ENCODE measurements around the gene NEK6.

The NEK6 gene

DNA sequence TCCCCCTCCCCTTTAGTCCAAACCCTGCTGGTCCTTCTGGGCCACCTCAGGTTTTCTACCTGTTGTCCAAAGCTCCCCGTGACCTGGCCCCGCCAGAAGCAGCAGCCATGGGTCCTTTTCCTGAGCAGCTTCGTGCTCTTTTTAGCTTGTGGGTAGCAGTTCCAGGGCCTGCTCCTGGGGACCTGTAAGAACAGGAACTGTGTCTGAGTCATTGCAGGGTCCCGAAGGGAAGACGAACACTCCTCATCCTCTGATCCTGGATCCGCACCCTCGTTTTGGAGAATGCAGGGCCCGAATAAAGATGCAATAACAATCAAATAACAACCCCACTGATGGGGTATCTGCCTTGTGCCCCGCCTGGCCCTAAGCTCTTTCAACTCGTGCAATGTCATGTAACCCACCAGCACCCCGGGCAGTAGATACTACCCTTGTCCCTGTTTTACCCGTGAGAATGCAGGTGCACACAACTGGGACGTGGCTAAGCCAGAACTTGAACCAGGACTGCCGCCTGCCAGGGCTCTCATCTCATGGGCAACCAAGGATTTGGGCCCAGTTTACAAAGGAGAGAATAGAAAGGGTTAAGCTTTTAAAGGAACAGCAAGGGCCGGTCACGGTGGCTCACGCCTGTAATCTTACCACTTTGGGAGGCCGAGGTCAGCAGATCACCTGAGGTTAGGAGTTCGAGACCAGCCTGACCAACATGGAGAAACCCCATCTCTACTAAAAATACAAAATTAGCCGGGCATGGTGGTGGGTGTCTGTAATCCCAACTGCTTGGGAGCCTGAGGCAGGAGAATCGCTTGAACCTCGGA, 33.2 kb downstream of the NEK6 start:
- no peaks in the 10 kb centered on the region for H3K27me3 ChIP-seq (ENCODE audit: control insufficient read depth, insufficient read depth, low read length)
- no peaks in the 10 kb centered on the region for H3K36me3 ChIP-seq (ENCODE audit: control insufficient read depth, insufficient read depth, low read length)
- H3K4me3 ChIP-seq (ENCODE audit: low read depth, low read length): no peak overlapping the region
- H3K9me3 ChIP-seq (ENCODE audit: control insufficient read depth, insufficient read depth, low read depth, low read length): no peaks in the 10 kb centered on the region
- no peak overlapping the region for H3K27ac ChIP-seq (ENCODE audit: low read depth, low read length)
- H3K4me1 ChIP-seq (ENCODE audit: control insufficient read depth, insufficient read depth, low read length): peaks cover 42% of the 10 kb centered on the region
- H3K9ac ChIP-seq (ENCODE audit: low read length): no peak overlapping the region

DNA sequence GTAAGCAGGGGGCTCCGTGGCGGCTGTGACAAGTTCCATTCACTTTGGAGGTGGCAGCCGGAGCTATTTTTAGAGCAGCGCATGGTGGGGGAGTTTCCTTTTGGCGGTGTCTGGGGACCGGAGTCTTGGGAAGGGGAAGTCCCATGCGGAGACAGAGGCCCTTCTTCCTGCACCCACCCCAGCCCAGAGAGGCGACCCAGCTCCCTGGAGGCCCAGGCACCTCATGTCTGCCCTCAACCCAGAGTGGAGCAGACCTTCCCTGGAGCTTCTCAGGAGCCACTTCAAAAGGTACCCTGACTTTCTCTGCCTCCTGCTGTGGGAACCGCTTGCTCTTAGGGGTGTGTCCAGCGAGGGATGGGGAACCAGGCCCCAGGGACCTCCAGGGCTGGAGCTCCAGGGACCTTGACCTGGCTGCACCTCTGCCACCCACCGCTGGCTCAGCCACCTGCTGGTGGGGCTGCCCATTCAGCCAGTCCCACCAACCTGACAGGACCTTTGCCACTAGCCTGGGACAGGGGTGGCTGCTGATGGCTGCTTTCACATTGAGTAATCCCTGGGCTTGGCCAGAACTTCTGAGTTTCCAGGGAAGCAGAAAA, 34.1 kb downstream of the NEK6 start:
- no peaks in the 10 kb centered on the region for H3K36me3 ChIP-seq (ENCODE audit: control insufficient read depth, insufficient read depth, low read length)
- no peak overlapping the region for H3K27ac ChIP-seq (ENCODE audit: low read depth, low read length)
- H3K4me3 ChIP-seq (ENCODE audit: low read depth, low read length): no peak overlapping the region
- H3K27me3 ChIP-seq (ENCODE audit: control insufficient read depth, insufficient read depth, low read length): no peaks in the 10 kb centered on the region
- H3K4me1 ChIP-seq (ENCODE audit: control insufficient read depth, insufficient read depth, low read length): peaks cover 50% of the 10 kb centered on the region
- H3K9ac ChIP-seq (ENCODE audit: low read length): no peak overlapping the region
- H3K9me3 ChIP-seq (ENCODE audit: control insufficient read depth, insufficient read depth, low read depth, low read length): no peaks in the 10 kb centered on the region

DNA sequence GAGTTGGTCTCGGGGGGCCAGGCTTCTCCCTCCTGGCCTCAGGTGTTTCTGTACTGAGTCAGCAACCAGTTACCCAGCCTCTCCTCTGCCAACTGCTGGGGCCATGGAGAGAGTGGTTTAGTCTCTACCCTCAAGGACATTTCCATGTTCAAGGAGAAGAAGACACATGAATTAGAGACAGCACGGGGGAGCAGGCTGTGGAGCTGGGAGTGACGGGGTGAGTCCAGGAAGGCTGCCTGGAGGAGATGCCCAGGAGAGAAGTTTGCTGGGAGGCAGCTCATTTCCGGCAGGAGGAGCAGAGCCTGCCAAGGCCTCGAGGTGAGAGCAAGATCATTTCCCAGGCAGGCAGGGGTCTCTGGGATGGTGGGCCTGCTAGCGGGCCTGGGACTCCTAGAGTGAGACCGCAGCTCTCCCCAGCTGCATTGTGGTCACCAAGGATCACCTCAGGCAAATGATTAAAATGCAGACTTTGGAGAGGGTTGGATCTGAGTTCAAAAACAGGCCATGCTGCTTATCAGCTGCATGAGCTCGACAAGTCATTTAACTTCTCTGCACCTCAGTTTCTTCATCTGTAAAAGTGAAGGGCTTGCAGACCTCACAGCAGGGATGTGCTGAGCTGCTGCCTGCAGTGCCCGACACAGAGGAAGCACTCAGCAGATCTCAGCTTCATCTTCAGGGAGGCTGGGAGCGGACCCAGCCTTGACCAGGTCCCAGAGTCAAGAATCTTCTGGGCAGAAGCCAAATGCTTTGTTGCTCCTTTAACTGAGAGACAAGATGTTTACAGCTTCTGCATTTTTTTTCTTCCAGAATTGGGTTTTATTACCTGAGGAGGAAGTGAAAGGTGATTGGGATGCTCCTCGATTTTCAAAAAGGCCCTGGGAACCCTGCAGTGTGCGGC, 35.2 kb downstream of the NEK6 start:
- Histone ChIP-seq H3K4me1 (ENCODE audit: control insufficient read depth, insufficient read depth, low read length) (peaks cover 61% of the 10 kb centered on the region), H3K4me3 (ENCODE audit: low read depth, low read length) (no peak overlapping the region), H3K9ac (ENCODE audit: low read length) (no peak overlapping the region), H3K27me3 (ENCODE audit: control insufficient read depth, insufficient read depth, low read length) (no peaks in the 10 kb centered on the region), H3K36me3 (ENCODE audit: control insufficient read depth, insufficient read depth, low read length) (no peaks in the 10 kb centered on the region), H3K27ac (ENCODE audit: low read depth, low read length) (no peak overlapping the region), H3K9me3 (ENCODE audit: control insufficient read depth, insufficient read depth, low read depth, low read length) (no peaks in the 10 kb centered on the region)

DNA sequence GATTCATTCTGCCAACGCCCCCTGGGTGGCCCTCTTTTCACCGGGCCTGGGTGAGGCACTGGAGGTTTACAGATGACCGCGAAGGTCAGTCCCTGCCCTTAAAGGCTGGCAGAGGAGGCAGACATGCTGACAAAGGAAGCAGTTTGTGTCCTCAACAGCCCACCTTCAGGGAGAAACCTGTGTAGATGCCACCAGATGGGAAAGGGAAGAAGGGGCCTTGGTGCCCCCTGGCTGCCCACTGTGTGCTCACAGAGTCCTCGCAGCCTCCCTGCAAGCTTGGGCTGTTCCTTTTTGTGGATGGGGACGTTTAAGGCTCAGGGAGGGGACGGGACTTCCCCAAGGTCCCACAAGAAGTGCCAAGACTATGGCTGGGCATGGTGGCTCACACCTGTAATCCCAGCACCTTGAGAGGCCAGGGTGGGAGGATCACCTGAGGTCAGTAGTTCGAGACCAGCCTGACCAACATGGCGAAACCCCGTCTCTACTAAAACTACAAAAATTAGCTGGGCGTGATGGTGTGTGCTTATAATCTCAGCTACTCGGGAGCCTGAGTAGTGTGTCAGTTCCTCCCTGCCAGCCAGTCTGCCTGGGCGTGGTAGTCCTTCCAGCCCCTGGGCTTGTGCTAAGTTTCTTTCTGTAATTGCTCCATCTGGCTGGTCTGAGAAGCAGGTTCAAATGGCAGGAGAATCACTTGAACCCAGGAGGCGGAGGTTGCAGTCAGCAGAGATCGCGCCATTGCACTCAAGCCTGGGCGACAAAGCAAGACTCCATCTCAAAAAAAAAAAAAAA, 36.2 kb downstream of the NEK6 start:
- Histone ChIP-seq H3K9me3 (ENCODE audit: control insufficient read depth, insufficient read depth, low read depth, low read length) (no peaks in the 10 kb centered on the region), H3K9ac (ENCODE audit: low read length) (no peak overlapping the region), H3K27me3 (ENCODE audit: control insufficient read depth, insufficient read depth, low read length) (no peaks in the 10 kb centered on the region), H3K4me3 (ENCODE audit: low read depth, low read length) (no peak overlapping the region), H3K4me1 (ENCODE audit: control insufficient read depth, insufficient read depth, low read length) (peaks cover 64% of the 10 kb centered on the region), H3K36me3 (ENCODE audit: control insufficient read depth, insufficient read depth, low read length) (no peaks in the 10 kb centered on the region), H3K27ac (ENCODE audit: low read depth, low read length) (no peak overlapping the region)

DNA sequence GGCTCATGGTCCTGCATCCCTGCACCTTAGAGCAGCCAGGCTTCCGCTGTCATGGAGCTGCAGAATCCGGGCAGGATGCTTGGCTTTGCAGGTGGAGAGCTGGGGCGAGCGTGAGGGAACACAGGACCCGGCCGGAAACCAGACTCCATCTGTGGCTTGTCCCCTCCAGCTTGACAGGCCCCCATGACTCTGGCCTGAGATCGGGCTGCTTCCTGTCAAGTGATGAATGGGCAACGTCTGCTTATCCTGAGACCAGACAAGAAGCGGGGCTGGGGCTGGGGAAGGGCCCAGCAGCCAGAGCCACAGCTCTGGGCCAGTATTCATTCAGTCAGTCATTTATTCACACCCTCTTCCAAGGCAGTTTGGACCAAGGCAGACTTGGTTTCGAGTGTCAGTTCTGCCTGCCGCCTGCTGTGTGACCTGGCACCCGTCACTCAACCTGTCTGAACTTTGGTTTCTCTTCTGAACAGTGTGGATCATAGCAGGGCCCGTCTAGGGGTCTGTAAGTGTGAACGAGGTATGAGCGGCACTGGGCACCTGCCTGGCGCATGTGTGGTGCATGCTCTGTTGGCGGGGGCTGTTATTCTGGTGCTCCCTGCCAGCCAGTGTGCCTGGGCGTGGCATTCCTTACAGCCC, 37.5 kb downstream of the NEK6 start:
- Histone ChIP-seq H3K9me3 (ENCODE audit: control insufficient read depth, insufficient read depth, low read depth, low read length) (no peaks in the 10 kb centered on the region), H3K4me1 (ENCODE audit: control insufficient read depth, insufficient read depth, low read length) (peaks cover 76% of the 10 kb centered on the region), H3K36me3 (ENCODE audit: control insufficient read depth, insufficient read depth, low read length) (no peaks in the 10 kb centered on the region), H3K9ac (ENCODE audit: low read length) (no peak overlapping the region), H3K4me3 (ENCODE audit: low read depth, low read length) (no peak overlapping the region), H3K27me3 (ENCODE audit: control insufficient read depth, insufficient read depth, low read length) (no peaks in the 10 kb centered on the region), H3K27ac (ENCODE audit: low read depth, low read length) (no peak overlapping the region)

DNA sequence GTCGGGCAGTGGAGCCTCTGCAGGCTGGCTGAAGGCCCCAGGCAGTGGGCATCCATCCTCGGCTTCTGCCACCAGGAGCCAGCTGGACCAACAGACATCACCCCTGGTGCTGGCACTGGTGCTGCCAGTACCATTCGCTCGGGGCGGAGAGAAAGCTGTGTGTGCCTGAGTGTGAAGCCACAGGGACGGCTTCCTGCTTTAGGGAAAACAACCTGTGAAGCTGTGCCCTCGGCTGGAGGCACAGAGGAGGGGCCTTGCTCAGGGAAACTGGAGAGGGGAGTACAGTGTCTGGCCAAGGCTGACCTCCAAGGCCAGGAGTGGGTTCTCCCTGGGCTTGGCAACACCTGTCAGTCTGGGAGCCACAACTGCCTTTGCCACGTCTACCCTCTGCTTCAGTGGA, 38.3 kb downstream of the NEK6 start:
- H3K4me1 ChIP-seq (ENCODE audit: control insufficient read depth, insufficient read depth, low read length): peaks cover 72% of the 10 kb centered on the region
- H3K27me3 ChIP-seq (ENCODE audit: control insufficient read depth, insufficient read depth, low read length): no peaks in the 10 kb centered on the region
- H3K9ac ChIP-seq (ENCODE audit: low read length): peak overlapping the region; percentile 21
- no peak overlapping the region for H3K4me3 ChIP-seq (ENCODE audit: low read depth, low read length)
- no peaks in the 10 kb centered on the region for H3K36me3 ChIP-seq (ENCODE audit: control insufficient read depth, insufficient read depth, low read length)
- no peak overlapping the region for H3K27ac ChIP-seq (ENCODE audit: low read depth, low read length)
- no peaks in the 10 kb centered on the region for H3K9me3 ChIP-seq (ENCODE audit: control insufficient read depth, insufficient read depth, low read depth, low read length)

DNA sequence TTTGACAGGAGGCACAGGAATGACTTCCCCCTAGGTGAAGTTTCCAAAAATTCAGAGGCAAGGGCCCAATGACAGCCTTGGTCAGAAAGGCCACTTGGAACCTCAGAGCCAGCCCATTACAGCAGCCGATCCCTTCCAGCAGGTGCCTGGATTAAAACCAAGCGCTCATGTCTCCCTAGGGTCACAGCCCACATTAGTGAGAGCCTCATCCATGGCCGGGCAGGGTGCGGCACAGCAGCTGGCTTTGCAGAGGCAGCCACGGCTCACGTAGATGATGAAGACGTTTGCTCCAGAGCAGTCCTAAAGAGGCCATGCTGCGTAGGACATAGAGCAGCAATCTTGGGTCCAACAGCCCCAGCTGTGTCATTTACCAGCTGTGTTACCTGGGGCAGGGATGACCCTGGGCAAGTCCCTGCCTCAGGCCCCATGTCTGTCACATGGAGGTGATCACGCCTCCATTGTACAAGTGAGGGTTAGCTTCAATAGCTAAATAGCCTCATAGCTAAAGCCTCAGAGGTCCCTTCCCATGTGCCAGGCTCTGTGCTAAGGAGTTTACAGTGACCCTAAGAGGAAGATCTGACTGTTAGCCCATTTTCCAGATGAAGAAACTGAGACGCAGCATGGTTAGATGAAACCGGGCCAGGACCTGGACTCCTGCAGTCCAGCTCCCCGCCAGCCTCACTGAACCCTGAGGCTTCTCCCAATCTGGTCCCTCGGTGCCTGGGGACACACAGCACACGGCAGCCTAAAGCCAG, 39.2 kb downstream of the NEK6 start:
- Histone ChIP-seq H3K36me3 (ENCODE audit: control insufficient read depth, insufficient read depth, low read length) (peaks cover 1% of the 10 kb centered on the region; the same call in 1 of the 2 replicates), H3K9ac (ENCODE audit: low read length) (peak overlapping the region; percentile 41), H3K4me3 (ENCODE audit: low read depth, low read length) (no peak overlapping the region), H3K27me3 (ENCODE audit: control insufficient read depth, insufficient read depth, low read length) (no peaks in the 10 kb centered on the region), H3K27ac (ENCODE audit: low read depth, low read length) (peak overlapping the region; percentile 22; the same call in 1 of the 2 replicates), H3K4me1 (ENCODE audit: control insufficient read depth, insufficient read depth, low read length) (peaks cover 64% of the 10 kb centered on the region), H3K9me3 (ENCODE audit: control insufficient read depth, insufficient read depth, low read depth, low read length) (no peaks in the 10 kb centered on the region)

DNA sequence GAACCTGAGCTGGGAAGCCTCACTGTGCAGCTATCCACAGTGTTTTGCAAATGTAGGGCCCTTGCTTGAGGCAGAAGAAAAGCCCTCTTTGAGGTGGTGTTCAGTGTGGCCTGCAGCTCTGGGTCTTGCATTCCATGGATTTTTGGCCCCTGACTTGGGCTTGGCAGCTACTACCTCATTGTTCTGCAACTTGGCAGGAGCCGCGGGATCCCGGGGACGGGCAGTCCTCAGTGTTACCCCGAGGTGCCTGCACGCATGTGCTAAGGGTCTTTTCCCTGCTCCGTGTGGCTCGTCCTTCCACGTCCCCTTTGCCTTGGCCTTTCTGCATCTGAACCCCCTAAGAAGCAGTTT, 39.8 kb downstream of the NEK6 start:
- H3K9me3 ChIP-seq (ENCODE audit: control insufficient read depth, insufficient read depth, low read depth, low read length): no peaks in the 10 kb centered on the region
- no peak overlapping the region for H3K4me3 ChIP-seq (ENCODE audit: low read depth, low read length)
- H3K27ac ChIP-seq (ENCODE audit: low read depth, low read length): peak overlapping the region; percentile 32; the same call in 1 of the 2 replicates
- H3K9ac ChIP-seq (ENCODE audit: low read length): peak overlapping the region; percentile 41
- peaks cover 5% of the 10 kb centered on the region; the same call in 1 of the 2 replicates for H3K36me3 ChIP-seq (ENCODE audit: control insufficient read depth, insufficient read depth, low read length)
- H3K4me1 ChIP-seq (ENCODE audit: control insufficient read depth, insufficient read depth, low read length): peaks cover 58% of the 10 kb centered on the region
- no peaks in the 10 kb centered on the region for H3K27me3 ChIP-seq (ENCODE audit: control insufficient read depth, insufficient read depth, low read length)

DNA sequence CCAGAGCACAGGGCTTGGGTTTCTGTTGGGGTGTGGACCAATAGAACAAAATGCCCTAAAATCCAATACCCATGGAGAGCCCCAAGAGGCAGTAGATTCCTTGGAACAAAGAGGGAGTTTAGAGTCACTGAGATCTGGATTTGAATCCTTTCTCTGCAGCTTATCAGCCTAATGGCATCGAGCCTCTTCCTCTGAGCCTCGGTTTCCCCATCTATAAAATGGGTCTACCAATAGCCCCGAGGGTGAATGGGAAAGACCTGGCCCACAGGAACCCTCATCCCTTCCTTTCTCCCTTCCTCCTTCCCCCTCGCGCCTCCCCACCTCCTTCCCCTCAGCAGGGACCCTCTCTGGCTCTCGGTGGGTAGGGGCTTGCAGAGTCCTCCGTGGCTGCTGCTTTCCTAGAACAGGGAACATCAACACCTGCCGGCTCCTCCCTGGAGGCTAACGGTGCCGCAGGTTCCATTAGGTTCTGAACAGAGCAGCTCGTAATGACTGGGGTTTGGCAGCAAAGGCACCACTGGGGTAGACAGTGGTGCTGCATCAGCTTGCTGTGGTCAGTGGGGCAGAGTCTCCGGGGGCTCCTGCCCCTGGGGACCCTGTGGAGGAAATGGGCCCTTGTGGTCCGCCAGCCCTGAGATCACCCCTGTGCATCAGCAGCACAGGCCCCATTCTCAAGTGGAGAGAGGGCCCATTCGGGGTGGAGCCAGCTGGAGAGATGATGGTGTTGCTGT, 40.3 kb downstream of the NEK6 start:
- no peak overlapping the region for H3K4me3 ChIP-seq (ENCODE audit: low read depth, low read length)
- H3K27me3 ChIP-seq (ENCODE audit: control insufficient read depth, insufficient read depth, low read length): no peaks in the 10 kb centered on the region
- peaks cover 6% of the 10 kb centered on the region; the same call in 1 of the 2 replicates for H3K36me3 ChIP-seq (ENCODE audit: control insufficient read depth, insufficient read depth, low read length)
- peak overlapping the region; percentile 32; the same call in 1 of the 2 replicates for H3K27ac ChIP-seq (ENCODE audit: low read depth, low read length)
- no peak overlapping the region for H3K9ac ChIP-seq (ENCODE audit: low read length)
- H3K9me3 ChIP-seq (ENCODE audit: control insufficient read depth, insufficient read depth, low read depth, low read length): no peaks in the 10 kb centered on the region
- peaks cover 53% of the 10 kb centered on the region for H3K4me1 ChIP-seq (ENCODE audit: control insufficient read depth, insufficient read depth, low read length)

Measured in HUES6 (cell line).